Keratinocyte (primary cell): Measurements from ENCODE around the gene TET2. TPM values are rescaled to one million over a fixed set of nuclear protein-coding genes. Genes with fewer than 3 reads are reported as not detected.

Experiments used
- DNase-seq: peaks from one replicate; pipeline ENCODE4 v3.0.0-alpha.2; 2011; ENCODE audit warnings: low read depth, missing footprints, low spot score
- FAIRE-seq: peaks from 2 replicates; lab custom pipeline; 2011; peaks lifted over from hg19 to GRCh38; lab: Jason Lieb, UNC
- H2AFZ ChIP-seq: 2 replicates; pipeline ENCODE4 v1.6.0; 2012; ENCODE audit warnings: low read length, control low read depth, inconsistent platforms; ENCODE audit not compliant: control insufficient read depth
- H3K27ac ChIP-seq: 2 replicates; pipeline ENCODE4 v1.5.1; 2011; ENCODE audit warnings: low read length; ENCODE audit not compliant: control insufficient read depth, insufficient read depth
- H3K27me3 ChIP-seq: 3 replicates; pipeline ENCODE4 v1.6.0; 2011; ENCODE audit warnings: low read length; ENCODE audit not compliant: control insufficient read depth, insufficient read depth; ENCODE audit errors: extremely low read depth
- H3K36me3 ChIP-seq, 2 experiments: 2 replicates in 1 of 2; 3 replicates in 1 of 2; pipeline ENCODE4 v1.5.1; 2011; ENCODE audit warnings: low read length in 2 of 2, mild to moderate bottlenecking in 1 of 2; ENCODE audit not compliant: control insufficient read depth in 2 of 2, insufficient read depth in 2 of 2; ENCODE audit errors: extremely low read depth in 1 of 2
- H3K4me1 ChIP-seq: 3 replicates; pipeline ENCODE4 v1.5.1; 2011; ENCODE audit warnings: low read length; ENCODE audit not compliant: control insufficient read depth, insufficient read depth; ENCODE audit errors: extremely low read depth
- H3K4me2 ChIP-seq: 3 replicates; pipeline ENCODE4 v1.6.0; 2011; ENCODE audit warnings: low read depth, low read length; ENCODE audit not compliant: control insufficient read depth, insufficient read depth; ENCODE audit errors: extremely low read depth
- H3K4me3 ChIP-seq, 3 experiments: fragments of 200-600 bp in 1 of 3; sonication (generic) in 1 of 3; 2 replicates in 2 of 3; 3 replicates in 1 of 3; pipeline ENCODE4 v1.5.1; 2011 to 2016; ENCODE audit warnings: low read length in 3 of 3, mild to moderate bottlenecking in 3 of 3, control low read depth in 2 of 3, inconsistent platforms in 1 of 3, low read depth in 1 of 3, mixed read lengths in 1 of 3, mixed run types in 1 of 3, moderate library complexity in 1 of 3; ENCODE audit not compliant: control insufficient read depth in 2 of 3, insufficient read depth in 2 of 3; ENCODE audit errors: extremely low read depth in 1 of 3
- H3K79me2 ChIP-seq: 2 replicates; pipeline ENCODE4 v1.6.0; 2012; ENCODE audit warnings: low read length; ENCODE audit not compliant: control insufficient read depth, insufficient read depth
- H3K9ac ChIP-seq: 3 replicates; pipeline ENCODE4 v1.6.0; 2011; ENCODE audit warnings: low read length; ENCODE audit not compliant: control insufficient read depth, insufficient read depth; ENCODE audit errors: extremely low read depth
- H3K9me1 ChIP-seq: 3 replicates; pipeline ENCODE4 v1.6.0; 2011; ENCODE audit warnings: low read length; ENCODE audit not compliant: control insufficient read depth, insufficient read depth; ENCODE audit errors: extremely low read depth
- H3K9me3 ChIP-seq: 2 replicates; pipeline ENCODE4 v1.5.1; 2012; ENCODE audit warnings: low read depth, low read length; ENCODE audit not compliant: control insufficient read depth
- H4K20me1 ChIP-seq: 3 replicates; pipeline ENCODE4 v1.6.0; 2011; ENCODE audit warnings: low read length; ENCODE audit not compliant: control insufficient read depth, insufficient read depth; ENCODE audit errors: extremely low read depth
- CTCF ChIP-seq, 3 experiments: IDR thresholded peaks in 1 of 3; conservative IDR thresholded peaks in 1 of 3; optimal IDR thresholded peaks in 1 of 3; 2 replicates in 2 of 3; 3 replicates in 1 of 3; pipeline versions ENCODE3 to v1.5.1; 2011; ENCODE audit warnings: low read length in 3 of 3, mild to moderate bottlenecking in 3 of 3, moderate library complexity in 2 of 3, control low read depth in 1 of 3, inconsistent platforms in 1 of 3; ENCODE audit not compliant: insufficient read depth in 2 of 3; ENCODE audit errors: extremely low read depth in 1 of 3
- EZH2 ChIP-seq: IDR thresholded peaks from one replicate; pipeline ENCODE4 v1.6.1; 2012; ENCODE audit warnings: inconsistent platforms, mild to moderate bottlenecking, low read length, moderate library complexity
- dilution Hi-C: fragments of 300-500 bp; cut with MboI; formaldehyde crosslinking; loops from one replicate; pipeline ENCODE4 v1.7.0; 2020; ENCODE audit warnings: low sequenced_read_pairs; ENCODE audit not compliant: extremely low pct_ligation_motif_present
- polyA plus RNA-seq, 5 experiments: library from polyadenylated mRNA; depleted of rRNA in 3 of 5; stranded (reverse) in 3 of 5; stranded (forward) in 1 of 5; unstranded in 1 of 5; fragments of >200 nt; gene quantifications; 1 replicate in 1 of 5; 2 replicates in 3 of 5; 3 replicates in 1 of 5; pipeline versions ENCODE4 v1.2.1 to v1.2.3, GENCODE V29; 2011 to 2012; ENCODE audit warnings: missing spikeins in 2 of 5, low read depth in 1 of 5, low replicate concordance in 1 of 5

The TET2 gene
- polyA plus RNA-seq, 1 donor (not counting 4 experiments of a cell fraction or from before 2014, with no cell fraction given): 9.6 TPM

- TF ChIP-seq EZH2 (no peak), CTCF (optimal IDR thresholded peaks at IDR 0.05 in 1 of 3, IDR thresholded peaks at IDR 0.05 in 1 of 3, conservative IDR thresholded peaks at IDR 0.05 in 1 of 3; ENCODE audit: extremely low read depth in 1 of 3, insufficient read depth in 2 of 3, low read length in 3 of 3) (no peak)
- Histone ChIP-seq H3K27me3 (no peaks in the 10 kb centered on the region), H3K9me3 (no peaks in the 10 kb centered on the region), H4K20me1 (no peaks in the 10 kb centered on the region), H3K4me2 (no peak overlapping the region), H3K79me2 (peaks cover 11% of the 10 kb centered on the region), H3K4me3 (no peak overlapping the region), H3K27ac (no peak overlapping the region), H2AFZ (no peak overlapping the region), H3K9ac (no peak overlapping the region), H3K36me3 (no peaks in the 10 kb centered on the region), H3K4me1 (peaks cover 14% of the 10 kb centered on the region), H3K9me1 (no peaks in the 10 kb centered on the region)
- DNase-seq: no peak
- dilution Hi-C loops: no loop called here
- FAIRE-seq: no peak
These were observed 51.9 kb downstream of the TET2 start for GRCh38 chr4:105198541-105198940.

- H2AFZ ChIP-seq: no peak overlapping the region
- no peak overlapping the region for H3K27ac ChIP-seq
- H3K4me2 ChIP-seq: no peak overlapping the region
- no peaks in the 10 kb centered on the region for H3K79me2 ChIP-seq
- H3K9me3 ChIP-seq: no peaks in the 10 kb centered on the region
- no peaks in the 10 kb centered on the region for H3K27me3 ChIP-seq
- no peak overlapping the region for H3K4me3 ChIP-seq
- peaks cover 0 to 2% of the 10 kb centered on the region in 2 experiments for H3K36me3 ChIP-seq
- FAIRE-seq (no peak), DNase-seq (no peak)
- no peak overlapping the region for H3K9ac ChIP-seq
- no peaks in the 10 kb centered on the region for H4K20me1 ChIP-seq
- TF ChIP-seq CTCF (optimal IDR thresholded peaks at IDR 0.05 in 1 of 3, IDR thresholded peaks at IDR 0.05 in 1 of 3, conservative IDR thresholded peaks at IDR 0.05 in 1 of 3; ENCODE audit: extremely low read depth in 1 of 3, insufficient read depth in 2 of 3, low read length in 3 of 3): no peak
- TF ChIP-seq EZH2: no peak
- dilution Hi-C loops: no loop called here
- no peaks in the 10 kb centered on the region for H3K9me1 ChIP-seq
- H3K4me1 ChIP-seq: peaks cover 8% of the 10 kb centered on the region
These were observed 59.5 kb downstream of the TET2 start for GRCh38 chr4:105206214-105206613.
